Activated CD4-positive, alpha-beta T cell treated with anti-CD3 and anti-CD28 coated beads for 4 hours (primary cell): ENCODE measurements around the gene ZNF576.
"Not testable (repeated sequence)": the region's sequence is repeated elsewhere in the genome, so short reads cannot be mapped to it uniquely, and the experiment has no call there.

ENCODE experiments used
- DNase-seq, 2 donors: peaks; one replicate each; pipeline ENCODE4 v3.0.0-alpha.2; 2020

ZNF576 gene

DNA sequence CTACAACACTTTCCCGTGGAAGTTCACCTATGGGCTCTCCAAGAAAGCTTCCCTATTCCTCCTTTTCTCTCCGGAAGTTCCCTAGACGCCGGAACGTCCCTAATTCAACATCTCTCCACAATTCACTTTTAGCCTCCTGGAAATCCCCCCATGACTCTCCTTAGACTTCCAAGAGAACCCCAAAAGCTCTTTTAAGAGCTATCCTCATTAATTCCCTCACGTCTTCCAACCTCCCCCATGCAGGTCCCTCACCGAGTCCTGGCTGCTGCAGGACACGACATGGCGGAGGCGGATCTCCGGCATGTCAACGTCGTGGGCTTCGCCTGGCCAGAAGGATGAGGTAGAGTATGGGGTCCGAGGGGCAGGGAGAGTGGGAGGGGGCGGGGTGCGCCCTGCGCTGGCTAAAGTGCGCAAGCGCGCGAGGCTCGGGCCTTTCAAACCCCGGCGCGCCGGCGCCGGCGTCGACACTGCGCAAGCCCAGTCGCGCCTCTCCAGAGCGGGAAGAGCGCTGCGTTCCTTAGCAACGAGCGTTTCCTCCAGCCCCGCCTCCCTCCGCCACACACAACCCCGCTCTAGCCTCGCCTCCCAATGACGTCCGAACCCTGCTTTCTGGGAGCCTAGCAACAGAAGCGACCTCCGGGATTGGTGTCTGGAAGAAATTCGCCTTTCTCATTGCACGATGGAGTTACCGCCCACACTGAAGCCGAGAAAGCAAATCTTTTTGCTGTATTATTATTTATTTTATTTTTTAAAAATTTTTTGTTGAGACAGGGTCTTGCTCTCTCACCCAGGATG, 21.0 kb upstream of the ZNF576 start, which contains the start of the genes PINLYP and XRCC1:
Gene PINLYP, plus strand, starts transcription at position 646 of the 795 bp plus-strand sequence. CDS start 1,391 bp downstream, outside the sequence.
Gene XRCC1, minus strand, starts transcription at position 372 of the 795 bp plus-strand sequence. Its CDS starts 69 bp downstream, at position 303.
- DNase-seq, result peak; percentile 93

DNA sequence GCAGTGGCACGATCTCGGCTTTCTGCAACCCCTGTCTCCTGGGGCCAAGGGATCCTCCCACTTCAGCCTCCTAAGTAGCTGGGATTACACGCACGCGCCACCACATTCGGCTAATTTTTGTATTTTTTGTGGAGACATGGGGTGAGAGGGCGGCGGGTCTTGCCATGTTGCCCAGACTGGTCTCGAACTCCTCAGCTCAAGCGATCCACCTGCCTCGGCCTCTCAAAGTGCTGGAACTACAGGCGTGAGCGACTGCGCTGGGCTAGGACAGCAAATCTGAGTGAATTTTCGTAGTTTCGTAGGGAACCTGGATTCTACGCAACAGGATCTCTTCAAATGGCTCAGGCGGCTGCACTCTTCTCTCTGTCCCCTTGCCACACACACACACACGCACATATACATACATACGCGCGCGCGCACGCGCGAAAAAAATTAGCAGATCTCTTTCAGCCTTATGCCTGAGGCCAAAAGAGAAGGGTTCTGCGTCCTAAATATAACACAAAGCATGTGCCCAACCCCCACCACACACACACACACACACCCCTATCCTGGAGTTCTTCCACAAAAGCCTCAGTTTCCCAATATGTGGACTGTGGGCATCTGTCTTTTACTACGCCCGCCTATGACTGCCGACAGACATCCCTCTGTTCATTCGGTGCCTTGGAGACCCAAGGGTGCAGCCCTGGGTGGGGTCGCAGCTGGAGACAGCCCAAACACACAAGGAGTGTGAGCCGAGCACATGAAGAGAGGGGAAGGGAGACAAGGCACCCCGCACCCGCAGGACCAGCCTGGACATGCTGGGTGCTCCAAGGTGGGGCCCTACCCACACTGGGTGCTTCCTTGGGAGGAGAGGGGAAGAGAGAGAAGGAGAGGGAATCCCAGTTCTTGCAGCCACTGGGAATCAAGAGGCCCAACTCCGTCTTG, 20.2 kb upstream of the ZNF576 start:
- no peak for DNase-seq

DNA sequence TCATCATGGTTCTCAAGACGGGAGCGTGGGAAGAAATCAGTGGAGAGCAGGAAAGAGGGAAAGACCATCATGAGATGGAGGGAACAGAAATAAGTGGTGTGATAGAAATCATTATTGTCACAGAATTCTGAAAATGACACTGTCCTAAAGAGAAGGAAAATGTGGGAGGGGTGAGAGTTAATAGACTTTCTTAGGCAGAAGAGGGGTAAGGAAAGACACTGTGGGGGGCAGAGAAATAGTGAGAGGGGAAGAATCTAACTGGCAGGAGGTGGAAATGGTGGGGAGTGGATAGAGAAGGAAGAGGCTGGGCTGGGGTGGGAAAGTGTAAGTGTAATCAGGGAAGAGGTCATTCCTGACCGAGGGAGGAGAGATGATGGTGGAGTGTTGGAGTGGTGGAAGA, 17.6 kb upstream of the ZNF576 start:
- DNase-seq, result no peak

DNA sequence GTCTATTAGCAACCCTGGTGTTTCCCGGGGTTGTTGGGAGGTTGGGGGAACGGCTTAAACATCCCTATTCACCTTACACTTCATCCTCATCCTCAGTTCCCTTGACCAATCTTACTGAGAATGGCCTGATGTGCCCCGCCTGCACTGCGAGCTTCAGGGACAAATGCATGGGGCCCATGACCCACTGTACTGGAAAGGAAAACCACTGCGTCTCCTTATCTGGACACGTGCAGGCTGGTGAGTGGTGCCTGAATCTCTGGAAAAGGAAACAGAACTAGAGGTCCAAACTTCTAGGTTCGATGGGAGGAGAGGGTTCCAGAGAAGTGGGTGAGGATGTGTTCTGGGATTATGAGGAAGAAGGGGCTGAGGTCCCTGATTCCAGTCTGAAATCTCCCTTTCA, 14.9 kb upstream of the ZNF576 start:
- no peak for DNase-seq

DNA sequence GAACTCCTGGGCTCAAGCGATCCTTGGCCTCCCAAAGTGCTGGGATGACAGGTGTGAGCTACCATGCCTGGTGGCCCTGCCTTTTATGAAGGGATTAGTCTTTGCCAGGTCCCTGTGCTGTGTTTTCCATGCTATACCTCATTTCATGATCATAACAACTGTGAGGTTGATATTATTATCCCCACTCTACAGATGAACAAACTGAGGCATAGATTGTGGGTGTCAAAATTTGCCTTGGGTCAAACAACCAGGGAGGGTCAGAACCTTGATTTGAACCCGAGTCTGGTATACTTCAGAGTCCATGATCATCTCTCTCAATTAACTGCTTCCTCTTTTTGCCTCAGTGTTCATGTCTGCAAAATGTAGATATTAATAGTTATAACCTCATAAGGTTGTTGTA, 13.9 kb upstream of the ZNF576 start:
- DNase-seq, result no peak

DNA sequence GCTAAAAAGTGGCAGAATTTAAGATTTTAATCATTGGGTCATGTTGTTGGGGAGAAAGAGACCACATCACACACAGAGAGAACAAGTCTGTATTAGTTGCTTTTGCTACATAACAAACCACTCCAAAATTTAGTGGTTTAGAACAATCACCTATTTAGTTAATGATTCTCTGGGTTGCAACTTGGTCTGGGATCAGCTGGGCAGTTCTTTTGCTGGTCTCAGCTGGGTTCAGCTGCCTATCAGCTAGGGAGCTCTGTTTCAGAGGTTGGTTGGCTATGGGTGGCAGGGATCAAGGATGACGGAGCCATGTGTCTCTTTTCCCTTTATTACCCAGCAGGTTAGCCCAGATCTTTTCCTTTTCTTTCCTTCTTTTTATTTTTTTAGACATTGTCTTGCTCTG, 11.9 kb upstream of the ZNF576 start:
- no peak for DNase-seq

DNA sequence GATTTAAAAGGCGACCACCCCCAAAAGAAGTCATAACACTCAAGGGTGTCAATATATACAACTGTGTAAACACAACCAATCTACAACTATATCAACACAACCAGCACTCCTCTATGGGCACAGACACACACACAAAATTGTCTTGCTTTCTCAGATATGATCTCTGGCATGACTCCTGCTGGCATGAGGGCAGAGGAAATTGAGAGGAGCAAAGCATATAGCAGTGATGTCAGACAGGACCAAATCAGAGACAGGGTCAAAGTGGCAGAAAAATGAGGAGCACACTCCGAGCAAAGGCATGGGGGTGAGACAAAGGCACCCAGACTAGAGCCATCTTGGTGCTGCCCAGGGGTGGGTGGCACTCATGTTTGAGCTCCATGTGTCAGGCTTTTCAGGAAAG, 10.0 kb upstream of the ZNF576 start:
- DNase-seq, result no peak

DNA sequence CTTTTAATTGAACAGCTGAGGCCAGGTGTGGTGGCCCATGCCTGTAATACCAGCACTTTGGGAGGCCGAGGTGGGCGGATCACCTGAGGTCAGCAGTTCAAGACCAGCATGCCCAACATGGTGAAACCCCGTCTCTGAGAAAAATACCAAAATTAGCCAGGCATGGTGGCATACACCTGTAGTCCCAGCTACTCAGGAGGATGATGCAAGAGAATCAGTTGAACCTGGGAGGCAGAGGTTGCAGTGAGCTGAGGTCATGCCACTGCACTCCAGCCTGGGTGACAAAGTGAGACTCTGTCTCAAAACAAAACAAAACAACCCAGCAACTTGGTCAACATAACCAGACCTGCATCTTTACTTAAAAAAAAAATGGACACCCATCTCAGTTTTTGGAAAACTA, 9.4 kb upstream of the ZNF576 start:
- DNase-seq, result not testable (repeated sequence)

DNA sequence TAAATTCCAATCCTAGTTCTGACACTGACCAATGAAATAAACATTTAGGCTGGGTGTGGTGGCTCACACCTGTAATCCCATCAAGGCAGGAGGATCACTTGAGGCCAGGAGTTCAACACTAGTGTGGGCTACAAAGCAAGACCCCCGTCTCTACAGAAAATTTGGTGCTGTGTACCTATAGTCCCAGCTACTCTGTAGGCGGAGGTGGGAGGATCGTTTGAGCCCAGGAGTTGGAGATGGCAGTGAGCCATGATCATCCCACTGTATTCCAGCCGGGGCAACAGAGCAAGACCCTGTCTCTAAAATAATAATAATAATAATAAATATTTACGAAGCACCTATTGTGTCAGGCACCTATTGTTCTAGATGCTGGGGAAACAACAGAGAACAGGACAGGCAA, 7.1 kb upstream of the ZNF576 start:
- DNase-seq, result no peak

DNA sequence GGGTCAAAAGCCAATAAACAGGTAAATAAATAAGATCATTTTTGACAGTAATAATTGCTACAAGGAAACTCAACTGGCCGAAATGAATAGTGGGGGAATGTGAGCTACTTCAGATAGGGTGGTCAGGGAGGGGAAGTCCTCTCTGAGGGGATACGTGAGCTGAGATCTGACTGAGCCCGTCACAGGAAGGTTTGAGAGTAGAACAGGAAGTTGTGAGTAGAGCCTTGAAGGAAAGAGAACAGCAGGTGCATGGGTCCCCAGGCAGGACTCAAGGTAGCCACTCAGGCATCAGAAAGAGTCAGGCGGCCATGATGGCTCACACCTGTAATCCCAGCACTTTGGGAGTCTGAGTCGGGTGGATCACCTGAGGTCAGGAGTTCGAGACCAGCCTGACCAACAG, 6.7 kb upstream of the ZNF576 start:
- no peak for DNase-seq

DNA sequence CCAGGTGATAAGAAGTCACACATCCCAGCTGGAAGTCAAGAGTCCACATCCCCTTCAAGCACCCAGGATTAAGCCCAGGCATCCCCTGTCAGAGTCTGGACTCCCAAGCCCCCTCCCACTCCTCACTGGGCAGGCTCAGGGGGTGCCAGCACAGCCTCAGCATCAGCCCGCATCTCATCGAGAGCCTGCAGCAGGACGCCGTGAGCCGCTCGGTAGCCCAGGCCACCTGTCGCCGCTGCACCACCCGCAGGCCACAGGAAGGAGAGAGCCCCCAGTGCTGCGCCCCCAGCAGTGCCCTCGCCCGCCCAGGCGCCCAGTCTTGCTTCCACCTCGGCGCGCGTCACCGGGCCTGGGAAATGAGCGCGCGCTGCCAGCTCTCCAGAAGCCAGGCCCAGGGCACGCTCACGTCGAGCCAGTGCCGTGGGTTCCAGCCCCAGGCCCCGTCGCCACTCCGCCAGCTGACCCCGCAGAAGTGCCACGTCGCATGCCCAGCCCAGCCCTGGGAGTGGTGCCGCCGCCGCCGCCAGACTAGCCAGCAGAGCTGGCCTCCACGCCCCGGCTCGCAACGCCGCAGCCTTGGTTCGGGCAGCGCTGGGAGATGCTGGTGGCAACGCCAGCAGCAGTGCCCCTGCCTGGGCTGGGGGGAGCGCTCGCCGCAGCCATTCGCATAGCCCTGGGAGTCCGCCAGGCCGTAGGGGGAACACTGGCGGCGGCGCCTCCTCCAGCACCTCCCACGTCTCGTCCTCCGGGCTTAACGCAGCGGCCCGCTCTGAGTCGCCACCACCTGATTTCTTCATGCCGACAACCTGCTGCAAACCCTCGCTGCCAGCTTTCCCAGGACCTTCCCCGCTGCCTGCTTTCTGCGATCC, 4.3 kb upstream of the ZNF576 start:
- DNase-seq, result no peak

DNA sequence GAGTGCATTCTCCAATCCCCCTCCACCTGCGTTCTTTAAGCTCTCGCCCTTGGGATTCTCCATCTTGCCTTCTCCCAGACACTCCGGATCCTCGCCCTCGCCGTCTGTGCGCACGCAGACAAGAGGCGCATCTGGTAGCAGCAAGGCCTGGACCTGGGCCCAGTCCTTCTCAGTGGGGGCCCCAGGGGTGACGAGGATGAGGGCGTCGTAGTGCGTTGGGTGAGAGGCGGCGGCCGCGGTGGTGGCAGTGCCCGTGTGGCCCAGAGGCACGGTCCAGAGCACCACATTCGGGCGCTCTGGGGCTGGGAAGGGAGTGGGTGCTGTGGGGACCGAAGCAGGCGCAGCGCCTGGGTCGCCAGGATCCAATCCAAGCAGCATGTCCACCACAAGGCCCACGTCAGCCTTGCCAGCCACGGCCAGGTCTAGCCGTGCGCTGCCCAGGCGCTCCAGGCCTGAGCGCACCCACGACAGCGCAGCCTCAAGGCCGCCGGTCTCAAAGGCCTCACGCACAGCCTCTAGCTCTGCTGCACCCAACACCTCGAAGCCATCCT, 3.5 kb upstream of the ZNF576 start:
- DNase-seq, result no peak

DNA sequence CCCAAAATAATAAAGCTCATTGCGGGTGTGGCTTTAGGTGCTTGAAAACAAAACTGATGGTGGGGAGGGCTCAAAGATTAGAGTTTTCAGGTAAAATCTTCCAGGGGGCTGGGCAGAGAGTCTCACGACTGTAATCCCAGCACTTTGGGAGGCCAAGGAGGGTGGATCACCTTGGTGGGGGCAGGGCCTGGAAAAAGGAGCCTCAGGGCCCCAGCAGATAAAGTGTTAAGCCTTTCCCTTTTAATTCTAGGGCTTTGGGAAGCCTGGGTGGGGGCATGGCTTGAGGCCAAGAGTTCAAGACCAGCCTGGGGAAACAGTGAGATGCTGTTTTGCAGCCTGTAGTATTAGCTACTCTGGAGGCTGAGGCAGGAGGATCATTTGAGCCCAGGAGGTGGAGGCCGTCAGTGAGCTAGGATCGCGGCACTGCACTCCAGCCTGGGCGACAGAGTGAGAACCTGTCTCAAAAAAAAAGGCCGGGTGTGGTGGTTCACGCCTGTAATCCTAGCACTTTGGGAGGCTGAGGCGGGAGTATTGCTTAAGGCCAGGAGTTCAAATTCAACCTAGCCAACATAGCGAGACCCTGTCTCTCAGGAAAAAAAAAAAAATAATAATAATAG, 2.2 kb upstream of the ZNF576 start:
- DNase-seq, result no peak

DNA sequence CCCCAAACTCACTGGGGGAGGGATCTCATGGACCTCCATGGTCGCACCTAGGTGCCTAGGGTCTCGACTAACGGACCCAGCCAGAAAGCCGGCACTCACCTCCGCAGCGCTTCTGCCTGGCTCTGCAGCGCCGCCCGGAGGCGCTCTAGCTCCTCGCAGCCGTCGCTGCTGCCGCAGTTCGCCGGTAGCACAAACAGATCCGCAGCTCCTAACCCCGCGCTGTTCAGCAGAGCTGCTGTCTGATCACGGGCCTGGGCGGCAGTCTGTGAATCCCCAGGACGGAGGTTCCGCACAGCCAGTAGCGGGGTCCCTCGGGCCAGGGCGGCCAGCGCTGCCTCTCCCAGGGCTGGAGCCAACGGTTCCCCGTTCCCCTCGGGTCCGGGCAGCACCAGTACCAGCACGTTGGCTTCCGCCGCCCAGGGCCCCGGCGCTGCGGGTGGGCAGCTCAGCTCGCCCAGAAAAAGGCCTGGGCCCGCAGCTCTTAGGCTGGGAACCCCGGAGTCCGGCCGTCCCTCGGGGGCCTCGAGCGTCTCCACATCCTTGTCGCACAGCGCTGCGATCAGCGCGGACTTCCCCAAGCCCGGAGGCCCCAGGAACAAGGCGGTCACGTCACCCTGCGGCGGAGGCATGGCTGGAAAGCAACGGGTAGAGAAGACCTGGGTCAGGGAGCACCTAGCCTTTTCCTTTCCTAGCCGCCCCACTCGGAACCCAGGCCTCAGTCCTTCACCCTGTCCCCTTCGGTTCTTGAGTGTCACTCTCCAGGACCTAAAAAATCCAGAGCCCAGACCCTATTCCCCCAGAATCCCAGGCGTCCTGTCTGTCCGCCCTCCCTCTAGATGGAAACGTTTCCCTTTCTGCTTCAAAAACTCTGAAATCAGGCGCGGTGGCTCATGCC, 1.4 kb upstream of the ZNF576 start:
- DNase-seq, result peak; percentile 64 to 73

DNA sequence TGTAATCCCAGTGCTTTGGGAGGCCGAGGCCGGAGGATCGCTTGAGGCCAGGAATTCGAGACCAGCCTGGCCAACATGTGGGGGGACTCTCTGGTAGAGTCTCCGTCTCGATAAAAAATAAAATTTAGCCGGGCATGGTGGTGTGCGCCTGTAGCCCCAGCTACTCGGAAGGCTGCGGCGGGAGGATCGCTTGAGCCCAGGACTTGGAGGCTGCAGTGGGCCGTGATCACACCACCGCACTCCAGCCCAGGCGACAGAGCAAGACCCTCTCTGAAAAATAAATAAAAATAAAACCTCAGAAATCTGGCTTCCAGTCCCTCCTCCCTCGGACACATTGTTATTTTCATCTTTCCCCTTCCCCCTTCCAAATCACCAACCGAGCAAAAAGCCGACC, 793 bp upstream of the ZNF576 start:
- no peak for DNase-seq

DNA sequence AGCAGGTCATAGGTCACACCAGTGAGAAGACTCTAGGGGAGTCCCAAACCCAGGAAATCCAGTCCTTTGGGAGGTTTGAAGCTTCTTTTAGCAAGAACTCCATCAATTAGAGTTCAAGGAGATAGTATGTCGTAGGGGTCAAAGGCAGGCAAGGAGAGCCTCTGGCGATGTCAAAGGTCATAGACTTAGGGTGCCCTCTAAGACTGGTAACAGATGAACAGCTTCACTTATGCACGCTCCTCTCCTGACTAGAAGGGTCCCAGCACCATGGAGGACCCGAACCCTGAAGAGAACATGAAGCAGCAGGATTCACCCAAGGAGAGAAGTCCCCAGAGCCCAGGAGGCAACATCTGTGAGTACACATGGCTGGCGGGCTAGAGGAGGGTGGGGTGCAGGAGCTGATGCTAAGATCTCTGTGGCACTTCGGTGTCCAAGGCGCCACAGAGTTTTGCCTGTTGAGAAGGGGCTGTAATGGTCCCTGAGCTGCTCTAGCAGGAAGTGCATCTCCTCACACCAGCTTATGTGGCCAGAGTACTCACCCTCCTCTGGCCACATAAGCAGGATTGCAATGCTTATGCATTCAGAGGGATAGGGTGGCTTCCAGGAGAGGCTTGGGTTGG, 557 bp downstream of the ZNF576 start:
- DNase-seq, result no peak

DNA sequence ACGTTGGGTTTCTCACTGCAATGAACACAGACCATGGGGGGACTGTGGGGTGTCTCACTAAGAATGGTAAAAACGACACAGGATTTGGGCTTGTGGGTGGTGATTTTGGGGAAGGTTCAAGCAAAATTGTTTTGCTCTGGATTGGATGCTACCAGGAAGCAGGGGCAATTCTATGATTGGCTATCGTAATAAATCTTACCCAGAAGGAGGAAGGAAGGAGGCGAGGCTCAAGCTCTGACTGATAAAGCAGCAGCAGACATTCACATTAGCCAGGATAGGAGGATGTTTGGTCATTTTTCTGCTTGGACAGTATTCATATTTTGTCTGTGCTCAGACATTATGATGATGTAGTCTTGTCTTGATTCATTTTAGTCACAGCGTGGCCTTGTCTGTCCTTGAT, 1.5 kb downstream of the ZNF576 start:
- DNase-seq, result no peak

DNA sequence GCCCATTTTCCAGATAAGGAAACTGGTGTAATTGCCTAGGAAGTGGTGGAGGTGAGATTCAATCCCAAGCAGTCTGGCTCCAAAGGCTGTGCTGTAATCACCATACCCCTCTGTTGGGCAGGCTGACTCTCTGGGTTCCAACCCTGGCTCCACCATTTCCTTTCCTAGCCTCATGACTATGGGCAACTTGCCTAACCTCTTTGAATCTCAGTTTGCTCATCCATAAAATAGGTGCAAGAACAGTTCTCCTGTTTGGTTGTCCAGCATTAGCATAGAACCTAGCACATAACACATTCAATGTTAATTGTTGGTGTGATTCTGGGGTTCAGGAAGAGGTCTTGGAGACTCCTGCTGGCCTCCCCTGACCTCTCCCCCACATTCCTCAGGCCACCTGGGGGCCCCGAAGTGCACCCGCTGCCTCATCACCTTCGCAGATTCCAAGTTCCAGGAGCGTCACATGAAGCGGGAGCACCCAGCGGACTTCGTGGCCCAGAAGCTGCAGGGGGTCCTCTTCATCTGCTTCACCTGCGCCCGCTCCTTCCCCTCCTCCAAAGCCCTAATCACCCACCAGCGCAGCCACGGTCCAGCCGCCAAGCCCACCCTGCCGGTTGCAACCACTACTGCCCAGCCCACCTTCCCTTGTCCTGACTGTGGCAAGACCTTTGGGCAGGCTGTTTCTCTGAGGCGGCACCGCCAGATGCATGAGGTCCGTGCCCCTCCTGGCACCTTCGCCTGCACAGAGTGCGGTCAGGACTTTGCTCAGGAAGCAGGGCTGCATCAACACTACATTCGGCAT, 2.2 kb downstream of the ZNF576 start:
- DNase-seq, result no peak

DNA sequence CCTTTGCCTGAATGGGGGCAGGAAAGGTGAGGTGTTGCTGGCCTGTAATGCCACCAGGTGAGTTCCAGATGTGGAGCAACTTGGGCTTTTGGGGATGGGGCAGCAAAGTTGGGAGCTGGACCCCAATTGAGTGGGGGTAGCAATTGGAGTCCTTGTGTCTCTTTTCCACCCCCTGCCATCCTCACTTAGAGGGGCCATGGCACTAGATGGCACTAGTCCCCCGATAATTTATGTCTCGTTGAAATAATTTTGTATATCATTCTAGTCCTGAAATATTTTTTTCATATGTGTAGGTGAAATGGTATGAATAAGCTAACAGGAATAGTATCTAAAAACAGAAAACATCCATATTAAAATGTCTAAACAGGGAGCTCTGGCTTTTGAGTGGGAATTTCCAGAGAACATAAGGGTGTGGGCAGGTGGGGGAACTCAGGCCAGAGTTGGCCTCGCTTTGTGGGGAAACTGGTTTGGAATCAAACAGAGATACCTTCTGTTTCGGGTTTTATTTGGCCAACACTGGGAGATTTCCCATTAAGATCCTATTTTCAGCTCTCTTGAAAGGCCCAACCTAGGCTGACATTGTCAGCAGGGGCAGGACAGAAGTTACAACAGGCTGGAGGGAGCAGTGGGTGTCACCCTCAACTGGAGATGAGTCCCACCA, 3.4 kb downstream of the ZNF576 start:
- DNase-seq, result no peak
